ENCODE measurements around the gene GARNL3.

Gene GARNL3

DNA sequence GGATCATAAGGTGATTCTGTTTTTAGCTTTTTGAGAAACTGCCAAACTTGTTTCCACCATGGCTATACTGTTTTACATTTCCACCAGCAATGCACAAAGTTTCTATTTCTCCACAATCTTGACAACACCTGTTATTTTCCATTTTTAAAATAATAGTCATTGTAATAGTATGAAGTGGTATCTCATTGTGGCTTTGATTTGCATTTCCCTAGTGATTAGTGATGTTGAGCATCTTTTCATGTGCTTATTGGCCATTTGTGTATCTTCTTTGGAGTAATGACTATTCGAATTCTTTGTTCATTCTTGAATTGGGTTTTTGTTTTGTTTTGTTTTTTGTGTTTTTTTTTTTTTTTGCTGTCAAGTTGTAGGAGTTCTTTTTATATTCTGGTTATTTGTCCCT lies 4.9 kb downstream of the GARNL3 start:
- in situ Hi-C loops (cut with MboI; ENCODE audit: low pct_unique_long_range_greater_than_20kb, low sequenced_read_pairs): no loop called here
- no peak for DNase-seq

DNA sequence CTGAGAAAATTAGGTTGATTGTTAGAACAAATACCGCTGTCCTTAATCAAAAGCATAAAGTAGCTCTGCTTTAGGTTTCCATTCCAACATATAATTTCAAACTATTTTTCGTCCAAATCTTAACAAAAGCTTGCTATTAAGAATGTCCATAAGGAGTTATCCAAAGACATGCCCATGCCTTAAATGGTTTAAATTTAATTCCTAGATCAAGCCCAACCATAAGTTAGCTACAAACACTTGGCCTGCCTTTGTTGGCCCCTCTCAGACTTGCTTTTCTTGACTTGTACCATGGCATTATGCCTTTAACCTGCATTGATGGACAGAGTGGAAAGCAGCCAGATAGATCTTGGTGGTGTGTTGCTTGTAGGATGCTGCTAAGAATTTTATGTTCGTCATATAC lies 8.8 kb downstream of the GARNL3 start:
- in situ Hi-C loops (cut with MboI; ENCODE audit: low pct_unique_long_range_greater_than_20kb, low sequenced_read_pairs): no loop called here
- no peak for DNase-seq

DNA sequence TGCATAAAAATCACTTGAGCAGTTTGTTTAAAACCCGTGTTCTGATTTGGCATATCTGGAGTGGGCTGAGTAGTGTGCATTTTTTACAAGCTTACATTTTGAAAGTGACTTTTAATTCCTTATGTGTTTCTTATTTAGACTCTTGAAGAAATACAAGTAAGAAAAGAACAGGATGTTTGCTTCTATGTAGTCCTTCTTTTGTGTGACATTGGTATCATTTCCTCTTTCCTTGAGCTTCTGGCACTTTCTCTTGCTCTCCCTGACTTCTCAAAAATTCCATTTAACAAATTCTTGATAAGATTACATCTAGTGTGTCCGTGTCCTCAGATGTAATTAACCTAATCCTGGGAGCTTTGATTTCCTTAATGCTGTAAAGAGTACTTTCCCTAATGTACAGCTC lies 12.5 kb downstream of the GARNL3 start:
- no peak for DNase-seq
- in situ Hi-C loops (cut with MboI; ENCODE audit: low pct_unique_long_range_greater_than_20kb, low sequenced_read_pairs): no loop called here

DNA sequence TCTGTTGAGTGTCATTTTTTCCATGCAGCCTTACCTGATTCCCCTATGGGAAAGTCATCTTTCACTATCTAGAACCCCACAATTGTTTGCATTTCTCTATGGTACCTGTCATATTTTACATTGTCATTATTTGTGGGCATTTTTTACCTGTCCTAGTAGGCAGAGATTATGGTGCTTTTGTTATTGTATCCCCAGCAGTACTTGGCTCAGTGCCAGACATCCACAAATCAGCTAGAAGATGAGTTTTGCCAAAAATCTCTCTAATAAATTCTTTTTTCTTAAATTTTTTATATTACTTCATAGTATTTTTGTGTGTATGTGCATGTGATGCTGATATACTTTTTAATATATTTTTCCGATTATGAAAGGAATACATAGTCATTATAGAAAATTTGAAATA lies 13.2 kb downstream of the GARNL3 start:
- in situ Hi-C loops (cut with MboI; ENCODE audit: low pct_unique_long_range_greater_than_20kb, low sequenced_read_pairs): no loop called here

DNA sequence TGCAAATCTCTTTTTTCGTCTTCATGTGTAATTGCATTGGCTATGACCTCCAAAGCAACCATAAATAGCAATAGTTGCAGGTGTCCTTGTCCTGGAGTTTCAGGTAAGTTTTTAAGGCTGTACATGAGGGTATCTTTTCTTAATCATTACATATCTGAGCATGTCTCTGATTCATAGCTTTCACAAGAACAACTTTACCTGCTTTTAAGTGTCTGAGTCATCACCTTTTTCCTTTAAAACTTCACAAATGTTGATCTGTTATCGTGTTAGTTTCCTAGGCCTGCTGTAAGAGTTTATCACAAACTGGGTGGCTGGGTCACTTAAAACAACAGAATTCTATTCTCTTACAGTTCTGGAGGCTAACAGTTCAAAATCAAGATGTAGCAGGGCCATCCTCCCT lies 13.8 kb downstream of the GARNL3 start:
- in situ Hi-C loops (cut with MboI; ENCODE audit: low pct_unique_long_range_greater_than_20kb, low sequenced_read_pairs): no loop called here
- no peak for DNase-seq

More for the DNA sequence above, 13.2 kb downstream of the GARNL3 start:
- no peak for DNase-seq

DNA sequence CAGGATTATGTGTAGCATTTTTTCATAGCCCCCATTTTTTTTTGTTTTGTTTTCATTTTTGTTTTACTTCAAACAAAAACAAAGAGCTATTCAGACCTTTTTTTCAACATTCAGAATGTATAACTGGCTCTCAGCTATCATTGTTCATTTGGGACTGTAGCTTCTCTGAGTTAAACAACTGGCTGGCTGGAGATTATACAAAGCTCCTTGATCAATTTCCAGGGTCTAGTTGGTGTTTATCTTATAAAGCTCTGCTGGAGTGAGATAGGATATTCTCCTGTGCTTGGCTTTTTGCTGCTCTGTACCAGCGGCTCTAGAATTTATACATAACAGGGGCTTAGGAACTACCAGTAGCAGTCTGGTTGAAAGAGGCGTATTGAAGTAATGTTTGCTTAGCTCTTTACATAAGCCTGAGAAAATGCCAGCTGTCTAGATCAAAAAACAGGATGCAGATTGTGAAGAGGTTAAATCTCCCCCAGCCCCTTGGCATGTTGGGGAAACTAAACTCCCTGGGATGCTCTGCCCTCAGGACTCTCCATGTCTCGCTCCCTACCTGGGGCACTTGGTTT lies 15.2 kb downstream of the GARNL3 start:
- no peak for DNase-seq
- in situ Hi-C loops (cut with MboI; ENCODE audit: low pct_unique_long_range_greater_than_20kb, low sequenced_read_pairs): no loop called here

DNA sequence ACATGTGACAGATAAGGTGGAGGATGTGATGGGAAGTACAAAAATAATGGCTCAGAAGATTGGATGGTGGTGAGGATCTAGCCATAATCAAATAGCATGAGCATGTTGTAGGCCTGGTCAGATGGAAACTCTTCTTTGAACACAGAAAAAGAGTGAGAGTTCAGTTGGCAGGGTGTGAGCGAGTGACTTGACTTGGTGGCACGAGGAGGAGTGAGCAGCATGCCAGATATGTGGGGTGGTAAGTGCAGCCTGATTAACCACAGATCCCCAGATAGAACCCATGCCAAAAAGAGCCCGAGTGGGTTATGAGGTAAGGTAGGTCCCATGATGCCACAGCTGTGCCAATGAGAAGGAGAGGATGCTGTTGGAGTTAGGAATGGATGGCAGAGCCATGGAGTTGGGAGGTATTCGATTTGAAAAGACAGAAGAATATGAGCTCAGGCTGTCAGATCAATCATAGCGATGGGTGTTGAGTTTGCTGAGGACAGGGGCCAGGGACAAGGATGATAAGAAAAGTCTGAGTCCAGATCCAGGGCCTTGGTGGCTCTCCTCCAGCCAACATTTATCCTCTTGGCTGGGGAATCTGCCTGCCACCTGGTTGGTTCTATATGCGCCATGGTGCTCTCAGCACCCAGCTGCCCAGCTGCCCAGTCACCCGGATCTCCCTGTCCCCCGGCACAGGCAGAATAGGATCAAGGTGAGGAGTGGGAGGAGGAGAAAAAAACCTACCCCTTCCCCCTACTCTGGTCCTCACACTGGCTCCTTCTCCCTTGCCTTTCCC lies 16.5 kb downstream of the GARNL3 start:
- in situ Hi-C loops (cut with MboI; ENCODE audit: low pct_unique_long_range_greater_than_20kb, low sequenced_read_pairs): no loop called here
- no peak for DNase-seq

DNA sequence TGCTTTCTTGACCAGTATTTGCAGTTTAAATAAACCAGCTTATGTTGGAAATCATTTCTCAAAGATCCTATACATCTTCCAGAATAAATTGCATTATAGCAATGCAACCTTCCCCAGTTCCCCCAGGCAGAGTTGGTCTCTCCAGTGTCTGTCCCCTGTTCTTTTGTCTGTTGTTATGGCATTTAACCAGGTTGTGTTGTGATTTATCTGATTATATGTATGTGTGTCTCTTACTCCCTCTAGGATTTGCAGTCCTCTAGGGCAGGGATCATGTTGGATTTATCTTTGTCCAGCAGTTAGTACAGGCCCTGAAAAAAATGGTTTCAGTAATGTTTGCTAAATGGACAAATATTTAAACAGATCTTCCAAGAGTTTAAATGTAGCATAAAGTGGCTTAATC lies 17.3 kb downstream of the GARNL3 start:
- DNase-seq: no peak
- in situ Hi-C loops (cut with MboI; ENCODE audit: low pct_unique_long_range_greater_than_20kb, low sequenced_read_pairs): no loop called here

DNA sequence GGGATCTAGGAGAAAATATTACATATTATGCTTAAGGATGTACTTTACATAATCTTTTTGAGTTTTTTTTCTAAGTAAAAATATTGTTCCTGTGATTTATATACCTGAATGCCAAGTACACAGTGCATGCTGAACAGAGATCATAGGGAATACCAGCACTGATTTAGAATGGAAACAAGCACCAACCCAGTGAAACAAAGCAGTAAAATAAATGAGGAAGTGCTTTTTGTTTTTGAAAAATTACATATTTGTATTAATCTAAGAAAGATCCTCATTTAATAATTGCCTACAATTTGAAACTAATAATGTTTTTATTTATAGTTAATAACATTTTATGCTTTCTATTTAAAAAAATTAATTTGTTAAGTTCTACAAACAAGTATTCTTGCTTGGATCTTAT lies 18.0 kb downstream of the GARNL3 start:
- in situ Hi-C loops (cut with MboI; ENCODE audit: low pct_unique_long_range_greater_than_20kb, low sequenced_read_pairs): no loop called here
- DNase-seq: no peak

DNA sequence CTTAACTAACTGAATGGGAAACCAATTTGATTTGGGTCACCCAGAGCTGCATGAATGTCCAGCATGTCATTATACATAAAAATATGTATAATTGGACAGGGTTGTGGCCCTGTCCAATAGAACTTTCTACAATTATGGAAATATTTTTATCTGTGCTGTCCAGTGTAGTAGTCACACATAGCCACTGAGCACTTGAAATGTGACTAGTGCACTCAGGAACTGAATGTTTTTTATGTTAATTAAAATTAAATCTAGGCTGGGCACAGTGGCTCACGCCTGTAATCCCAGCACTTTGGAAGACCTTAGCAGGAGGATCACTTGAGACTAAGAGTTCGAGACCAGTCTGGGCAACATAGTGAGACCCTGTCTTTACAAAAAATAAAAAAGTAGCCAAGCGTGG lies 18.6 kb downstream of the GARNL3 start:
- no peak for DNase-seq
- in situ Hi-C loops (cut with MboI; ENCODE audit: low pct_unique_long_range_greater_than_20kb, low sequenced_read_pairs): no loop called here

DNA sequence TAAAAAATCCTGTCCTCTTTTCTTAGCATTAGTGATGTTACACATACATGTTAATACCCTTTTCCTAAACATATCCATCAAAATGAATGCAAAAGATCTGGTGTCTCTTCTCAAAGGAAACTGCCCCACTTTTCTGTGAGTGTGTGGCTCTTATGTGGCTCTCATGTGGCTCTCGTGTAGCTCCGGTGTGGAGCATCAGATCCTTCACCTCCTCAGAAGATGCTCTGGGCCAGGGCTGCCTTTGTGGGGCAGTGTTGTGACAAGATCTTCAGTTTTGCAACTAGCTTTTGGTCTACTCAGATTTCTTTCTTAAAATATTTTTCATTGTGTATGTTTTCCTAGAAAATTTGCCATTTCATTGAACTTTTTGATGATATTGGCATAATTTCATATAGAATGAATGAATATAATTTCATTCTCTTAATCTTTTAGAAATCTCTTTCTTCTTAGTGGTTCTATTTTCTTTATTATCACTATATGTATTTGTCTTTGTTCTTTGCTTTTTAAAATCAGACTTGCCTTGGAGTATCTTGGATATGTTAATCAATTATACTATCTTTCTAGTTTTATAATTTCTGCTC lies 19.4 kb downstream of the GARNL3 start:
- DNase-seq: no peak
- in situ Hi-C loops (cut with MboI; ENCODE audit: low pct_unique_long_range_greater_than_20kb, low sequenced_read_pairs): no loop called here

DNA sequence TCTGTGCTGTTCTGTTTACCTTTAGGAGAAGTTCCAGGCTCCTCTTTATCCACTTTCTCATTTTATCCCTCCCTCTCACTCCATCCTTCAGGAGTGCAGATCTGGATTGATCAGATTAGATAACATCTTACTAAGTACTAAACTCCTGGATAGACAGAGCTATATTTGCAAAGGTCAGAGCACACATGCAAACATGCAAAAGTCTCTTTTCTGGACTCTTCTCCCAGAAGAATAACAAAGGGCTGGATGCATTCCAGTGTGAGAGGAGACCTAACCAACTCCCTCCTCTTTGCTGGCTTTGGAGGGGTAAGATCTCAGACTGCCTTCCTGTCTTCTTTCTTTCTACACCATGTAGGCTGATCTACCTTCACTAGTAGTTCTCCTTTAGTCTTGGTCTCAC lies 21.4 kb downstream of the GARNL3 start:
- in situ Hi-C loops (cut with MboI; ENCODE audit: low pct_unique_long_range_greater_than_20kb, low sequenced_read_pairs): no loop called here
- DNase-seq: no peak

DNA sequence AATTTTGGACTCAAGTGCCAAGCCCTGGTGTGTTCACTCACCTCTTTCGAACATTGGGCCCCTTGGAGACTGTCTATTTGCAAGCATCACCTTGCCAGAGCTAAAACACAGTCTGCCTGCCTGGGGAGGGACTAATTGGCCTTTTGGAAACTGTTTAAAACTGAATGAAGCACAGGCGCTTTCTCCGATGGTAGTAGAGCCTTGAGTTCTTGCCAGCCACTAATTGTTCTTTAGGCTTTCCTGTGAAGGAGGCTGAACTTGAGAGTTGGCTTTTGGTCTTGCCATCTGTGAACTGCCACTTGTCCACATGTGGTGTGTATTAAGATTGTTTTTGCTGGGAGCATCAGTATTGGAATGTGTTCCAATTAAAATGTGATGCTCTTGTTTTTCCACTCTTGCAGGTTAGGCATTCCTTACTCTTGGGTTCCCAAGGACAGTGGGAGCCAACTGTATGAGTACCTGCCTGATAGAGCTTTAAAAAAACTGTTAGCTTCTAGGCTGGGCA lies 26.0 kb downstream of the GARNL3 start:
- DNase-seq: no peak
- in situ Hi-C loops (cut with MboI; ENCODE audit: low pct_unique_long_range_greater_than_20kb, low sequenced_read_pairs): no loop called here

DNA sequence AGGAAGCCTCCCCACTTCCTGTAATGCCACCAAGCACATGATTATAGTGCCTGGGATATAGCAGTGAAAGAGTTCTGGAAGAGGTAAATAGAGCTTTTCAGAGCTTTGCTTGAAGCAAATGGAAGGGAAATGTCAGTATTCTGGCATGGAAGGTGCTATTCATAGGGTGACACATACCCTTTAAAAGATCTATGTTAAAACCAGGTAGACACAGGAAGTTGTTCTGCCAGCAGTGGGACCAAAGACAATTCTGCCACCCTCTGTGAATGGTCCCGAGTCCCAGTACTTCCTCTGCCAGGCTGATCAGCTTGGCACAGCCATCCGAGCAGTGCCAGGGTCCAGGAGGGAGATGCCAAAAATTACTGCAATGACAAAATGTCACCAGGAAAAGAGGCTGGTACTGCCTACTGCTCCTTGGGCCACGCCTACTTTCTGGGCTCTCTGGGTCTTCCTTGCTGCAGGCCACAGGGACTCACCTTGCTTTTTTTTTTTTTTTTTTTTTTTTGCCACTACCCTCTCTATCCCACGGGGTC lies 26.7 kb downstream of the GARNL3 start:
- DNase-seq: no peak
- in situ Hi-C loops (cut with MboI; ENCODE audit: low pct_unique_long_range_greater_than_20kb, low sequenced_read_pairs): no loop called here

DNA sequence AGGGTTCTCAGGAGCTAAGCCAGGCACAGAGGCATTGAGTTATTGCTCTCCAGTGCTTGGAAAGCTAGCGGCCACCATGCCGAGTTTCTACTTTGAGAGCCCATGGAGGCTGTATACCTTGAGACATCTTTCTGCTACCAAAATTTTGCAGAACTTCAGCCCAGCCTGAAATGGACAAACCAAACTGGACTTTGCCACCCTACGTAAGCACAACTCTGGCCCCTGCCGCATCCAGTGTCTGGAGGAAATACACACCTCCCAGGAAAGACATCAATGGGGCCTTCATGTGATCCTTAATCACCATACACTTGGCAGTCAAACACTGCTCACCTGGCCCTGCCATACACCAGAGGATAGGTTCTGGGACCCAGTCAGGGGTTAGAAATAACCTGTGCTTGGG lies 27.8 kb downstream of the GARNL3 start:
- in situ Hi-C loops (cut with MboI; ENCODE audit: low pct_unique_long_range_greater_than_20kb, low sequenced_read_pairs): no loop called here
- DNase-seq: no peak

DNA sequence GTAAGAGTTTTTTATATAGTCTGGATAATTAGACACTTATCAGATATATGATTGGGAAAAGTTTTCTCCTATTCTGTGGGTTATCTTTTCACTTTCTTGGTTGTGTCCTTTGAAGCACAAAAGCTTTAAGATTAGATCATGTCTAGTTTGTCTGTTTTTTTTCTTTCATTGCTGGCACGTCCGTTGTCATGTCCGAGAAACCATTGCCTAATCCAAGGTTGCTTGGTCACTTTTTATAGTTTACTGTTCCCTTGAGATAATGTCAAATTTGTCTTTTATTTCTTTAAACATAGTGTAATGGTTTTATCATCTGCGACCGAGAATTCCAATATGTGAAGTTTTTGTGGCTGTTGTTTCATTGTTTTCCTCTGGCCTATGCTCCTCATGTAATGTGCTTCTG lies 28.8 kb downstream of the GARNL3 start:
- in situ Hi-C loops (cut with MboI; ENCODE audit: low pct_unique_long_range_greater_than_20kb, low sequenced_read_pairs): no loop called here
- DNase-seq: no peak

DNA sequence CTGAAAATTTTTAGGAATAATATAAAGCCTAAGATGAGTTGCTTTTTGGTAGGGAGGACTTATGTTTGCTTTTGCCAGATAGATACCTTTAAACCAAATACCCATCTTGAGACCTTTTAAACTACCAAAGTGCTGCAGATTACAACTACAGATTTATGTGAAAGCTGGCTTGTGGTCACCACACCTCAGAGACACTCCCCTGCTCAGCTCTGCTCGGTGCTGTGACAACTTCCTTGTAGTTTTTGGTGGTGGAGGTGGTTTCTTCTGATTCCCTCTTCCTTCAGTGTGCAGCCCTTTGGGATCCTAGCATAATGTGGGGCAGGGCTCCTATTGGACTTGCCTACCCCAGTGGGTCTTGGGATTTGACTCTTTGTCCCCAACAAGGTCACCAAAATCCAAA lies 29.2 kb downstream of the GARNL3 start:
- DNase-seq: peak; percentile 18

DNA sequence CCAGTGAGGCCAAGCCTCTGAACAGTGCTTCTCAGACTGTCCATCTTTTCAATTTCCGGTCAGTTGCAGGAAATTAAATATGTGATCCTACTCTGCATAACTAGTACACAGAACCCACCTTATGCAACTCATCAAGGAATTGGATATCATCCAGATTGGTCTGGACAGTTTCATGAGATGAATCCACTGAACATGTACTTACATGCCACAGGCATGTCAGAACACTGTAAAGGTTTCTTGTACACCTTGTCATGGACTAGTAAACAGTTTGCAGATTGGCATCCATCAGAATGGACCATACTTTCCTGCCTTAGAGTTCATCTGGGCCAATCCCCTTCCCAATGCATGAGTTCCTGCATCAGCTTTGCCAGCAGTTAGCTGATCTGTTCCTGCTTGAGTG lies 30.4 kb downstream of the GARNL3 start:
- DNase-seq: no peak
- in situ Hi-C loops (cut with MboI; ENCODE audit: low pct_unique_long_range_greater_than_20kb, low sequenced_read_pairs): no loop called here

More for the DNA sequence above, 29.2 kb downstream of the GARNL3 start:
- in situ Hi-C loops (cut with MboI; ENCODE audit: low pct_unique_long_range_greater_than_20kb, low sequenced_read_pairs): no loop called here

DNA sequence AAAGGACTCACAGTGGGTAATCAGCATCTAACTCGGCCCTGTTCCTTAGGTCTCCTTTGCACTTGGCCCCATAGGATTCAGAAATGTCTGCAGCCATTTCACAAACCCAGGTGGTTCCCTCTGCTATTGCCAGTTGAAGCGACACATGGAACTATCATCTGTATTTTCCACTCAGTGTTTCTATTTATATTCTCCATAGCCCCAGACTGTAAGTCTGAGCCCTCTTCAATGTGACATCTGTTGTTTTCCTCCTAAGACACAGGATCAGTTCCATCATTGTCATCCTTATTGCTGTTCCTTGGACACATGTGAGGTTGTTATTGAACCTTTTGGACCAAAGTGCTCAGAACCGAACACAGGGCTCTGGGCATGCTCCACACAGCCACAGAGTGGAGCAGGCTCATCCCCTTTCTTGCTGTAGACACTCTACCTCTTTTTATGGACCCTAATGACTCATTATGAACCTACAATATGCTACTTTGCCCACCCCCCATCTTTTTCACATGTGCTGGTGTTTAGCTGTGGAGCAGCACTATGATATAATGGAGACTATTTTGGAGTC lies 36.4 kb downstream of the GARNL3 start:
- no peak for DNase-seq
- in situ Hi-C loops (cut with MboI; ENCODE audit: low pct_unique_long_range_greater_than_20kb, low sequenced_read_pairs): no loop called here

DNA sequence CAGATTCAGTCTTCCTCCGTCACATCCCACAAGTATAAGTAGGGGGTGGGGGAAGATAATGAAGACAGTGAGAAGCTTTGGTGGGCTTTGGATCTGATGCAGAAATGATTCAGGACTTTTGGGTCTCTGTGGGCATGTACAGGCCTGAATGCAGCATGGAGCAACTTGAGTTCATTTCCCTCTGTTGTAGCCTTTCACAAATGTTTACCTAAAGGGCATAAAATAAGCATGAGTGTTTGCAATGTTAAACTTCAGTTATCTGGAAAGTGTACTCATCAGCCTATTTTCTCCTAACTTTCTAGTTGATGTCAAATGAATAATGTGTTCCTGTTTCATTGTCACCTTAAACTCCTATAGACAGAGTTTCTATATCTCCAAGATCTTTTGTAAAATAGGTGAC lies 39.3 kb downstream of the GARNL3 start:
- in situ Hi-C loops (cut with MboI; ENCODE audit: low pct_unique_long_range_greater_than_20kb, low sequenced_read_pairs): no loop called here
- DNase-seq: no peak

Measured in KBM-7 (cell line).